ENCODE results near the gene LARP4B. TPM values are rescaled to one million over a fixed set of nuclear protein-coding genes. Genes with fewer than 3 reads are reported as not detected.

The LARP4B gene
- total and polyA plus RNA-seq, 2 donors (not counting 3 experiments of a cell fraction or from before 2014, with no cell fraction given), result 27.4 to 101 TPM

DNA sequence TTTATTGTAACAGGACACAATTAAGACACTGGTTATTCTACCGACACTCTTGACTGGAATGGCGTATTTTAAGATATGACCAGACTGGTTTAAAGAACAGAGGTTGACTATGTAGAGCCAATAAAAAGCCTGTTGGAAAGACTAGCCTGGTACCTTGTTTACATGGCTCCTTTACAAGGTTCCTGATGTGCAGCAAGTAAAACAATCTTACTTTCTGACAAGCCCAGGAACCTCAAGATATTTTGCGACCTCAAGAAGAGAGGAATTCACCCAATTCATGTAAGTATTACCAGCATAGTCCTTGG is 14.1 kb downstream of the LARP4B start:
- DNase-seq (ENCODE audit: low read depth, low spot score) (no peak), FAIRE-seq (no peak)
- ChIA-PET CTCF (no interaction called here), POLR2A (no interaction called here)
- no peak overlapping the region for H2AFZ ChIP-seq (ENCODE audit: low read depth, low read length)
- no peaks in the 10 kb centered on the region for H3K4me1 ChIP-seq (ENCODE audit: control insufficient read depth, extremely low read depth, insufficient read depth, low read length)
- no peak overlapping the region for H3K4me2 ChIP-seq (ENCODE audit: insufficient read depth, low read length)
- H3K27me3 ChIP-seq (ENCODE audit: control insufficient read depth in 2 of 2, insufficient read depth in 2 of 2, low read length in 2 of 2), result no peaks in the 10 kb centered on the region
- H3K36me3 ChIP-seq (ENCODE audit: control insufficient read depth in 2 of 2, extremely low read depth in 1 of 2, insufficient read depth in 2 of 2, low read length in 2 of 2), result no peaks in the 10 kb centered on the region
- H3K9ac ChIP-seq (replicated peaks; ENCODE audit: extremely low read depth, insufficient read depth, low read length), result no peak overlapping the region
- intact Hi-C loops (cut with micrococcal nuclease), result no loop called here
- BruUV-seq (replicated peaks), result no TSS peak
- H3K4me3 ChIP-seq (replicated peaks in 1 of 3; ENCODE audit: insufficient read depth in 1 of 3, low read depth in 1 of 3, low read length in 3 of 3), result no peak overlapping the region
- peaks cover 92% of the 10 kb centered on the region for H3K79me2 ChIP-seq (ENCODE audit: control insufficient read depth, insufficient read depth, low read length)
- H3K9me1 ChIP-seq (replicated peaks; ENCODE audit: control insufficient read depth, extremely low read depth, insufficient read depth, low read length), result no peaks in the 10 kb centered on the region
- no peak overlapping the region for H3K27ac ChIP-seq (ENCODE audit: insufficient read depth, low read depth, low read length)
- TF ChIP-seq GATA2 (IDR thresholded peaks at IDR 0.05; ENCODE audit: insufficient read depth, insufficient read length, low read depth, low read length) (no peak), FOS (IDR thresholded peaks at IDR 0.05; ENCODE audit: borderline replicate concordance, insufficient read depth, low read length) (no peak), EZH2 (IDR thresholded peaks at IDR 0.05; ENCODE audit: borderline replicate concordance, low read depth, low read length, severe bottlenecking) (no peak), JUN (IDR thresholded peaks at IDR 0.05; ENCODE audit: borderline replicate concordance, insufficient read depth, insufficient read length, low read depth) (no peak)
- TF ChIP-seq, protein P1, sequence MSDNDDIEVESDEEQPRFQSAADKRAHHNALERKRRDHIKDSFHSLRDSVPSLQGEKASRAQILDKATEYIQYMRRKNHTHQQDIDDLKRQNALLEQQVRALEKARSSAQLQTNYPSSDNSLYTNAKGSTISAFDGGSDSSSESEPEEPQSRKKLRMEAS (IDR thresholded peaks at IDR 0.05; ENCODE audit: insufficient read depth, insufficient read length), result no peak
- TF ChIP-seq, protein P2, sequence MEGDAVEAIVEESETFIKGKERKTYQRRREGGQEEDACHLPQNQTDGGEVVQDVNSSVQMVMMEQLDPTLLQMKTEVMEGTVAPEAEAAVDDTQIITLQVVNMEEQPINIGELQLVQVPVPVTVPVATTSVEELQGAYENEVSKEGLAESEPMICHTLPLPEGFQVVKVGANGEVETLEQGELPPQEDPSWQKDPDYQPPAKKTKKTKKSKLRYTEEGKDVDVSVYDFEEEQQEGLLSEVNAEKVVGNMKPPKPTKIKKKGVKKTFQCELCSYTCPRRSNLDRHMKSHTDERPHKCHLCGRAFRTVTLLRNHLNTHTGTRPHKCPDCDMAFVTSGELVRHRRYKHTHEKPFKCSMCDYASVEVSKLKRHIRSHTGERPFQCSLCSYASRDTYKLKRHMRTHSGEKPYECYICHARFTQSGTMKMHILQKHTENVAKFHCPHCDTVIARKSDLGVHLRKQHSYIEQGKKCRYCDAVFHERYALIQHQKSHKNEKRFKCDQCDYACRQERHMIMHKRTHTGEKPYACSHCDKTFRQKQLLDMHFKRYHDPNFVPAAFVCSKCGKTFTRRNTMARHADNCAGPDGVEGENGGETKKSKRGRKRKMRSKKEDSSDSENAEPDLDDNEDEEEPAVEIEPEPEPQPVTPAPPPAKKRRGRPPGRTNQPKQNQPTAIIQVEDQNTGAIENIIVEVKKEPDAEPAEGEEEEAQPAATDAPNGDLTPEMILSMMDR (IDR thresholded peaks at IDR 0.05; ENCODE audit: extremely low read depth in 1 of 2, insufficient read depth in 1 of 2, low read depth in 1 of 2, low read length in 2 of 2), result no peak
- dilution Hi-C loops (cut with MboI; ENCODE audit: extremely low pct_ligation_motif_present, low sequenced_read_pairs), result no loop called here
- no peaks in the 10 kb centered on the region for H3K9me3 ChIP-seq (replicated peaks; ENCODE audit: control insufficient read depth, insufficient read depth, low read length)
- no peaks in the 10 kb centered on the region for H4K20me1 ChIP-seq (replicated peaks; ENCODE audit: control insufficient read depth, extremely low read depth, insufficient read depth, low read length)

Measured in endothelial cell of umbilical vein (primary cell).